ENCODE data around the gene ZBED6.
"Not testable (repeated sequence)": the region's sequence is repeated elsewhere in the genome, so short reads cannot be mapped to it uniquely, and the experiment has no call there.

ZBED6 gene

GRCh38 chr1:203792486-203792885, 2.9 kb upstream of the ZBED6 start:
- no peak overlapping the region for H3K4me3 ChIP-seq (ENCODE audit: low read depth, low read length)
- DNase-seq (ENCODE audit: low read depth), result no peak
- TF ChIP-seq MAX (IDR thresholded peaks at IDR 0.05; ENCODE audit: low read depth, low read length) (no peak), MYC (IDR thresholded peaks at IDR 0.05; ENCODE audit: low read depth, low read length) (no peak)

GRCh38 chr1:203793561-203793960, 1.9 kb upstream of the ZBED6 start:
- not testable (repeated sequence) for H3K4me3 ChIP-seq (ENCODE audit: low read depth, low read length); DNase-seq (ENCODE audit: low read depth)

GRCh38 chr1:203794764-203795440, 521 bp upstream of the ZBED6 start:
- peak overlapping the region; percentile 44 for H3K4me3 ChIP-seq (ENCODE audit: low read depth, low read length)
- TF ChIP-seq CTCF (IDR thresholded peaks at IDR 0.05; ENCODE audit: low read depth, low read length) (no peak), MAX (IDR thresholded peaks at IDR 0.05; ENCODE audit: low read depth, low read length) (no peak), MYC (IDR thresholded peaks at IDR 0.05; ENCODE audit: low read depth, low read length) (no peak), POLR2A (IDR thresholded peaks at IDR 0.05; ENCODE audit: extremely low read depth, insufficient read length) (no peak)
- DNase-seq (ENCODE audit: low read depth), result no peak

GRCh38 chr1:203796236-203796605, 798 bp downstream of the ZBED6 start:
- DNase-seq (ENCODE audit: low read depth), result peak; percentile 64
- peak overlapping the region; percentile 95 for H3K4me3 ChIP-seq (ENCODE audit: low read depth, low read length)
- no peak for TF ChIP-seq POLR2A (IDR thresholded peaks at IDR 0.05; ENCODE audit: extremely low read depth, insufficient read length)
- no peak for TF ChIP-seq CTCF (IDR thresholded peaks at IDR 0.05; ENCODE audit: low read depth, low read length)
- no peak for TF ChIP-seq MYC (IDR thresholded peaks at IDR 0.05; ENCODE audit: low read depth, low read length)
- TF ChIP-seq MAX (IDR thresholded peaks at IDR 0.05; ENCODE audit: low read depth, low read length), result no peak

- TF ChIP-seq CTCF (IDR thresholded peaks at IDR 0.05; ENCODE audit: low read depth, low read length), result no peak
- TF ChIP-seq POLR2A (IDR thresholded peaks at IDR 0.05; ENCODE audit: extremely low read depth, insufficient read length), result no peak
- no peak for TF ChIP-seq MYC (IDR thresholded peaks at IDR 0.05; ENCODE audit: low read depth, low read length)
- no peak for TF ChIP-seq MAX (IDR thresholded peaks at IDR 0.05; ENCODE audit: low read depth, low read length)
- peak overlapping the region; percentile 95 for H3K4me3 ChIP-seq (ENCODE audit: low read depth, low read length)
- DNase-seq (ENCODE audit: low read depth), result no peak
Observed at GRCh38 chr1:203797216-203797615, 1.8 kb downstream of the ZBED6 start.

GRCh38 chr1:203797948-203798655, 2.7 kb downstream of the ZBED6 start:
- DNase-seq (ENCODE audit: low read depth), result no peak
- H3K4me3 ChIP-seq (ENCODE audit: low read depth, low read length), result no peak overlapping the region
- TF ChIP-seq POLR2A (IDR thresholded peaks at IDR 0.05; ENCODE audit: extremely low read depth, insufficient read length) (no peak), CTCF (IDR thresholded peaks at IDR 0.05; ENCODE audit: low read depth, low read length) (no peak), MAX (IDR thresholded peaks at IDR 0.05; ENCODE audit: low read depth, low read length) (no peak), MYC (IDR thresholded peaks at IDR 0.05; ENCODE audit: low read depth, low read length) (no peak)
